ENCODE measurements around the gene N4BP2L2. TPM values are rescaled to one million over a fixed set of nuclear protein-coding genes. Genes with fewer than 3 reads are reported as not detected.

N4BP2L2 gene
- total and polyA plus RNA-seq, 2 donors (not counting 3 experiments of a cell fraction or from before 2014, with no cell fraction given) = 21.7 to 101 TPM

- Histone ChIP-seq H3K4me2 (ENCODE audit: insufficient read depth, low read length) (no peak overlapping the region), H3K9me1 (replicated peaks; ENCODE audit: control insufficient read depth, extremely low read depth, insufficient read depth, low read length) (no peaks in the 10 kb centered on the region), H3K9me3 (replicated peaks; ENCODE audit: control insufficient read depth, insufficient read depth, low read length) (no peaks in the 10 kb centered on the region), H3K79me2 (ENCODE audit: control insufficient read depth, insufficient read depth, low read length) (no peaks in the 10 kb centered on the region), H2AFZ (ENCODE audit: low read depth, low read length) (no peak overlapping the region), H3K27me3 (ENCODE audit: control insufficient read depth in 2 of 2, insufficient read depth in 2 of 2, low read length in 2 of 2) (no peaks in the 10 kb centered on the region), H3K36me3 (ENCODE audit: control insufficient read depth in 2 of 2, extremely low read depth in 1 of 2, insufficient read depth in 2 of 2, low read length in 2 of 2) (peaks cover 0 to 5% of the 10 kb centered on the region in 2 experiments), H3K27ac (ENCODE audit: insufficient read depth, low read depth, low read length) (no peak overlapping the region), H3K4me3 (replicated peaks in 1 of 3; ENCODE audit: insufficient read depth in 1 of 3, low read depth in 1 of 3, low read length in 3 of 3) (no peak overlapping the region), H4K20me1 (replicated peaks; ENCODE audit: control insufficient read depth, extremely low read depth, insufficient read depth, low read length) (no peaks in the 10 kb centered on the region), H3K9ac (replicated peaks; ENCODE audit: extremely low read depth, insufficient read depth, low read length) (no peak overlapping the region), H3K4me1 (ENCODE audit: control insufficient read depth, extremely low read depth, insufficient read depth, low read length) (peaks cover 2% of the 10 kb centered on the region)
- ChIA-PET CTCF (interaction anchor here (4.0 kb wide), 1 partner anchor 197 kb away, joined by 34 read pairs; no protein-coding TSS in a partner anchor), POLR2A (no interaction called here)
- dilution Hi-C loops (cut with MboI; ENCODE audit: extremely low pct_ligation_motif_present, low sequenced_read_pairs) = no loop called here
- no TSS peak for BruUV-seq (replicated peaks)
- TF ChIP-seq POLR2AphosphoS5 (IDR thresholded peaks at IDR 0.05; ENCODE audit: insufficient read depth, low read depth, low read length) (no peak), JUN (IDR thresholded peaks at IDR 0.05; ENCODE audit: borderline replicate concordance, insufficient read depth, insufficient read length, low read depth) (no peak), GATA2 (IDR thresholded peaks at IDR 0.05; ENCODE audit: insufficient read depth, insufficient read length, low read depth, low read length) (no peak), EZH2 (IDR thresholded peaks at IDR 0.05; ENCODE audit: borderline replicate concordance, low read depth, low read length, severe bottlenecking) (no peak), FOS (IDR thresholded peaks at IDR 0.05; ENCODE audit: borderline replicate concordance, insufficient read depth, low read length) (no peak), CTCF (IDR thresholded peaks at IDR 0.05; ENCODE audit: extremely low read depth in 1 of 2, insufficient read depth in 1 of 2, low read depth in 1 of 2, low read length in 2 of 2) (no peak), POLR2A (IDR thresholded peaks at IDR 0.05; ENCODE audit: low read depth, low read length) (no peak), MAX (IDR thresholded peaks at IDR 0.05; ENCODE audit: insufficient read depth, insufficient read length) (no peak), MYC (IDR thresholded peaks at IDR 0.05; ENCODE audit: low read depth, low read length) (no peak)
- no peak for DNase-seq (ENCODE audit: low read depth, low spot score)
- no peak for FAIRE-seq
- intact Hi-C loops (cut with micrococcal nuclease) = no loop called here
These were observed 154.6 kb downstream of the N4BP2L2 start for GRCh38 chr13:32383836-32384618.

Small RNAs within 50 kb of the gene (small RNA-seq; reads per million reads assigned to genes)
- gene RF00190 (ENCODE audit: insufficient read depth, insufficient read length, low read depth, low replicate concordance) = not detected

Other genes starting within 250 kb of the N4BP2L2 start
- gene ZAR1L, start 223.4 kb downstream of the N4BP2L2 start, total RNA-seq = not detected in 2 replicates
- 0.05 TPM in 1 of 2 replicates, not detected in the other for gene ZAR1L, start 223.4 kb downstream of the N4BP2L2 start, polyA plus RNA-seq
- gene BRCA2, start 223.3 kb downstream of the N4BP2L2 start, total RNA-seq = 16.1 and 17.5 TPM in 2 replicates
- 1.3 and 2.9 TPM in 2 replicates for gene BRCA2, start 223.3 kb downstream of the N4BP2L2 start, polyA plus RNA-seq
- gene N4BP2L1, start 110.7 kb downstream of the N4BP2L2 start, total RNA-seq = 1.8 and 2.1 TPM in 2 replicates
- gene N4BP2L1, start 110.7 kb downstream of the N4BP2L2 start, polyA plus RNA-seq = 1.1 TPM in 2 replicates
- 40.3 and 41.0 TPM in 2 replicates for gene PDS5B, start 47.7 kb upstream of the N4BP2L2 start, total RNA-seq
- gene PDS5B, start 47.7 kb upstream of the N4BP2L2 start, polyA plus RNA-seq = 2.6 and 3.9 TPM in 2 replicates